ENCODE measurements around the gene DAPK1.
"Not testable (repeated sequence)": the region's sequence is repeated elsewhere in the genome, so short reads cannot be mapped to it uniquely, and the experiment has no call there.

DAPK1 gene

DNA sequence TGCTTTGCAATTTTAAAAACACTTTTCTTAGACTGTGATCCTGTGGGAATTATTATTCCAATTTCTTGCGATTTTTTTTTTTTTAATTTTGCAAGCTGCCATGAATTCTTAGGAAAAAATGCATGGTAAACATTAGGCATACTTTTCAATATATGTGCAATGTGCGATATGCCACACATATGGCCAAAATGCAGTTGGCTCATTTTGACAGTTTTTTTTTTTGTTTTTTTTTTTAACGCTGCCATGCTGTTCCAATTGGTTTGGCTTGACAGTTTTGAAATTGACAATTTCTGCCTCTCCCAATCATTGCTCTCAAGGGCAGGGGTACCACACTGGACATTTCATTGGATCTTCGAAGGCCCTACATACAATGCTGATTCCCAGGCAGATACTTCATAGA, 36.4 kb downstream of the DAPK1 start:
- H3K4me3 ChIP-seq (ENCODE audit: low read length) = no peak overlapping the region
- no peak for TF ChIP-seq ZNF274 (IDR thresholded peaks at IDR 0.05; ENCODE audit: low read depth, low read length)

DNA sequence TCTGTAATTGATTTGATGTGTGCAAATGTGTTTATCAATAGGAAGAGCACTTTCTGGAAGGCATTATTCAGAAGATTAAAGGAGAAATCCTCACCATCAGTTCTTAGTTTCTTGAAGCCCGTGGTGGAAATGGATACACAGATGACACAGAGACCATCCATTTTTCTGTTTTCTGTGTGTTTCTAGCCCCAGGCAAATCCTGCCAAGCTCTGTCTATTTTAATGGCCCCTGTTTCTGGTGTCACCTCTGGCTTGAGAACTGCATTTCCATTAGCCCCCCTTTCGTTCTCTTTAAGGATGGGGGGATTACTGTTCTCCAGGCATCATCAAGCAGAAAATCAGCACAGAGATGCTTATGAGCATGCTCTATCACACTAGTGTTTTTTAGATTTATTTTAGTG, 37.3 kb downstream of the DAPK1 start:
- TF ChIP-seq ZNF274 (IDR thresholded peaks at IDR 0.05; ENCODE audit: low read depth, low read length) = no peak
- H3K4me3 ChIP-seq (ENCODE audit: low read length) = no peak overlapping the region

DNA sequence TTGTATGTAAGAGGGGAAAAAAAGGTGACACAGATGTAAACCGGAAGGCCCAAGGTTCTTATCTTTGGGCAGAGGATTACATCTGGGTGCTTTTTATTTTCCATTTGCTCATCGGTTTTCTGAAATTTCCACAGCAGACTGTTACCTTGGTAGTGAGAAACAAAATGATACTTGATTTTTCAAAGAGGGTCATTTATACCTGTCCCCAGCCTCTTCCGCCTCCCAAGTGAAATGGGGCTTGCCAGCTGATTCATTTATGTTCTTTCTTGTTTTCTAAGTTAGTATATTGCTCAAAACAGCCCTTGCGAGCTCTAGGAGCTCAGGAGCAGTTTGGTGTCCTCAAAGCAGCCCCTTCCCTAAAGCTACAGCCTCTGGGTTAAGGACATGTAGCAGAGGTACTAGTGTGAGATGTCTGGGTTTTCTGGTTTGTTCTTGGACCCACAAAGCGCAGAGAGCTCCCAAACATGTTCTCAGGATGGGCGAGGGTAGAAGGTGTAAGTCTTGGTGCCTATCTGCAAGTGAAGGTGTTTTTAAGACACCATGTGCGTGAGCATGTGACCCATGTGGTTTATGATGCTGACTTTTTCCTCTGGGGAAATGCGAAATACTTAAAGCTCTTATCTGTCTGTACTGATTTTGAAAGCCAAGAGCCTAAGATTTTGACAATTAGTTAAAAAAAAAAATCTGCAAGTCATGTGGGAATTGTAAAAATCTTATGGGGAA, 38.3 kb downstream of the DAPK1 start:
- H3K4me3 ChIP-seq (ENCODE audit: low read length) = peak overlapping the region; percentile 49; the same call in 1 of the 2 replicates
- no peak for TF ChIP-seq ZNF274 (IDR thresholded peaks at IDR 0.05; ENCODE audit: low read depth, low read length)

DNA sequence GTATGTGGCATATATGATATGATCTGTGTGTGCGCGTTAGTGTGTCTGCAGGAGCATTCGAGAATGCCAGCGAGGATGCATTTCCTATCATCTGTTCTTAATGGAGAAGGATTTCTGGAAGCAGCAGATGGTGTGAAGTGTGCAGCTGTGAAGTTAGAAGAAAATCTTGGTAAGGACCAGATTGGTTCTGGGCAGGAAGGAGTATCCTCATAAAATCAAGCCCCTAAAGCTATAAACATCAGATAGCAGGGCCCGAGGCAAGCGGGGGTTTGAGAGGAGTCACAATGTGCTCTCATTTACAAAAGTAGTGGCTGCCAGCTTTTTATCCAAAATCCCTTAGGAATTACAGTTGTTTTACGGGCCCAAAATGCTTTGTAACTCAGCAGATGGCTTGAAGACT, 40.0 kb downstream of the DAPK1 start:
- H3K4me3 ChIP-seq (ENCODE audit: low read length) = no peak overlapping the region
- TF ChIP-seq ZNF274 (IDR thresholded peaks at IDR 0.05; ENCODE audit: low read depth, low read length) = no peak

DNA sequence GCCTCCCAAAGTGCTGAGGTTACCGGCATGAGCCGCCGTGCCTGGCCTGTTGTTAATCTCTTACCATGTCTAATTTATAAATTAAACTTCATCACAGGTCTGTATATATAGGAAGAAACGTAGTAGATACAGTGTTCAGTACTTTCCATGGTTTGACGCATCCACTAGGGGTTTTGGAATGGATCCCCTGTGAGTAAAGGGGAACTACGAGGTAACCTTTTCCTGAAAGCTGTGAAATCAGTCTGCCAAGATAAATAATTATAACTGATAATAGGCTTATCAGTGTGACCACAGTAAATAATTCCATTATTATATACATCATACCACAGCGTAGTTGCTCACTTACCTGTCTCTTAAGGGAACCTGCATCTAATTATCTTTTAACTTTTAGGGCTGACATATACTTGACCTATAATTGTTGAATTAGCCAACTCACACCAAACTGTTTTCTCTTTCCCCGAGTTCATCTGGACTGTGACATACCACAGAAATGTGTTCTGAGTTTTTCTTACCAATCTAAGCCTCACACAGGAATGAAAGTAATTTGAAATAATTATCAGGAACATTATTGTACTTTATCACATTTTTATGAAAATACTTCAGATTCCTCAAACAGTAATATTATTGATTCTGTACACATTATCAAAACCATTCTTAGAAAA, 42.9 kb downstream of the DAPK1 start:
- H3K4me3 ChIP-seq (ENCODE audit: low read length) = no peak overlapping the region
- no peak for TF ChIP-seq ZNF274 (IDR thresholded peaks at IDR 0.05; ENCODE audit: low read depth, low read length)

GRCh38 chr9:87541663-87542062, 44.0 kb downstream of the DAPK1 start:
- no peak for TF ChIP-seq ZNF274 (IDR thresholded peaks at IDR 0.05; ENCODE audit: low read depth, low read length)
- H3K4me3 ChIP-seq (ENCODE audit: low read length) = no peak overlapping the region

DNA sequence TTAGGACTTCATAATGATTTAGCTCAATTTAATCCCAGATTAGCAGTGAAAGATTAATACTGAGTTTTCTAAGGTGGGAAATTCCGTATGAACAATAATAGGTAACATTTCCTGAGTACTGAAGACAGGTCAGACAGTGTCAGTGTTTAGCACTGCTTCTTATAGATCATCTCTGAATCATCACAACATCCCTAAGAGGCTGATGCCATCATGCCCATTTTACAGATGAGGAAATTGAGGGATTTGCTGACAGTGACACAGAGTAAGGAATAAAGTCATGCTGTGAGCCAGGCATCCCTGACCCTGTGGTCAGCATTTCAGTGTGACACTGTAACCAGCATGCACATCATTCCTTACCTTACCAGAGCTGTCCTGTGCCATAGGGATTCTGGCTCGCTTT, 44.5 kb downstream of the DAPK1 start:
- TF ChIP-seq ZNF274 (IDR thresholded peaks at IDR 0.05; ENCODE audit: low read depth, low read length) = no peak
- no peak overlapping the region for H3K4me3 ChIP-seq (ENCODE audit: low read length)

DNA sequence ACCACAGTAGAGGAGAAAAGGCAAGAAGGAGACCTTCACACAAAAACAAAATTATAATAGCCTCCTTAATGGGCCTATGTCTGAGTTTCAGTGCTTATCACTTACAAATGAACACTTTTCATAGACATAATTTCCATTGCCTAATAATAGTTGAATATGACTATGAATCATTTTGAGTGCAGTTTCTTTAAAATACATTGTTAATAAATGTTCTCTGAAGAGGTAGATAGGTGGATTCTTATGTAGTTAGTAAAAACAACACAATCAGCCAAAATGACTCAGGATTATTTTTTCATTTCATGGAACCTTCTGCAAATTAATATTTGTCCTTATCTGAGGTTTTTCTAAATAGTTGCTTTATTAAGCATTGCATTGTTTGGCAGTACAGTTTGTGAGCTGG, 45.6 kb downstream of the DAPK1 start:
- no peak overlapping the region for H3K4me3 ChIP-seq (ENCODE audit: low read length)
- no peak for TF ChIP-seq ZNF274 (IDR thresholded peaks at IDR 0.05; ENCODE audit: low read depth, low read length)

DNA sequence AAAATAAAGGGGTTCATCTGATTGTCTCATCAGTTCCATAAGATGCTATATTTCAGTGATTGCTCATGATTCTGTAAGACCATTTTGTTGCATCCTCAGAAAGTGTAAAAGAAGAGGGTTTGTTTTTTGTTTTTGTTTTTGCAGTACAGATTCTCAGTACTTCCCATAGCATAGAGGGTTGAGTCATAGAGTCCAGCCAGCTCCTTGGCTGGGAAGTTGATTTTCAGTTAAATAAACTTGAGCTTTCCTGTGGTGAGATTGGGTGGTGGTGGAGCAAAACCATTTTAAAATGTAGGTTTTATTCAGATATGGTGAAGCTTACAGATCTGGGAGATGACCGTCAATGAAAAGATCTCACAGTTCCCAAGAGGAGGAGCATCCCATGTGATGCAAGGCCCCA, 48.2 kb downstream of the DAPK1 start:
- TF ChIP-seq ZNF274 (IDR thresholded peaks at IDR 0.05; ENCODE audit: low read depth, low read length) = no peak
- H3K4me3 ChIP-seq (ENCODE audit: low read length) = no peak overlapping the region

- TF ChIP-seq ZNF274 (IDR thresholded peaks at IDR 0.05; ENCODE audit: low read depth, low read length) = no peak
- no peak overlapping the region for H3K4me3 ChIP-seq (ENCODE audit: low read length)
Observed at GRCh38 chr9:87546704-87547103, 49.0 kb downstream of the DAPK1 start.

DNA sequence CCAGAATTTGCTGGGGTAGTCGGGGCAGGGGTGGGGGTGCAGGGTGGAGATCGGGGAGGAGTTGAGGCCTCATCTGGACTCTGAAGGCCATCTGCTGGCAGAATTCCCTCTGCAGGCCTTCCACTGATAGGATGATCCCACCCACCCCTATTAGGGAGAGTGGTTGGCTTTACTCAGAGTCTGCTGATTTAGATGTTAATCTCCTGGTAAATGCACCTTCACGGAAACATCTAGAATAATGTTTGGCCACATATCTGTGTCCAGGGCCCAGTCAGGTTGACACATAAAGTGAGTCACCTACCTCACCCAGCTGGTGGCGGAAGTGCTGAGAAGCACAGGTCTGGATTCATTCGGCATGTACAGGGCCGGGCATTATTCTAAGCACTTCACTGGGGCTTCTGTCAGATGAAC, 50.0 kb downstream of the DAPK1 start:
- no peak for TF ChIP-seq ZNF274 (IDR thresholded peaks at IDR 0.05; ENCODE audit: low read depth, low read length)
- H3K4me3 ChIP-seq (ENCODE audit: low read length) = no peak overlapping the region

DNA sequence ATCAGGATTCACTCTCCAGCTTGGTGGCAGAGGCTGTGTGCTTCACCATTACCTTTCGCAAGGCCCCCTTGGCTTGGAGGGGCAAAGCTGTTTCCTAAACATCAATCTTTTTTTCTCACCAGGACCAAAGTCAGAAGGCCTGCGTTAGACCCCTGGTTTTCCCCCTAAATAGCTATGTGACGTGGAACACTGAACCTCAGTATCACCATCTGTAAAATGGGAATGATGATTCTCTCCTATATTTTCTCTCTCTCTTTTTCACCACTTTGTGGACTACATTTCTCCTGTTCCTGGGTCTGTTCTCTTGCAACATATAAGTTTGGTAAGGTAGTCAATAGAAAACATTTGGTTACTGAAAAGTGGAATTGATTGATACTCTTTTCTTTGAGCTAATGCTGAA, 50.5 kb downstream of the DAPK1 start:
- no peak overlapping the region for H3K4me3 ChIP-seq (ENCODE audit: low read length)
- no peak for TF ChIP-seq ZNF274 (IDR thresholded peaks at IDR 0.05; ENCODE audit: low read depth, low read length)

DNA sequence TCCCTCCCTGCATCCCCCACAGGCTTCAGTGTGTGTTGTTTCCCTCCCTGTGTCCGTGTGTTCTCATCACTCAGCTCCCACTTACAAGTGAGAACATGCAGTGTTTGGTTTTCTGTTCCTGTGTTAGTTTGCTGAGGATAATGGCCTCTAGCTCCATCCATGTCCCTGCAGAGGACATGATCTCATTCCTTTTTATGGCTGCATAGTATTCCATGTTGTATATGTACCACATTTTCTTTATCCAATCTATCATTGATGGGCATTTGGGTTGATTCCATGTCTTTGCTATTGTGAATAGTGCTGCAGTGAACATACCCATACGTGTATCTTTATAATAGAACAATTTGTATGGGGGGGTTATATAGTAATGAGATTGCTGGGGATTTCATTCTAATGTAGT, 51.4 kb downstream of the DAPK1 start:
- H3K4me3 ChIP-seq (ENCODE audit: low read length) = not testable (repeated sequence)

DNA sequence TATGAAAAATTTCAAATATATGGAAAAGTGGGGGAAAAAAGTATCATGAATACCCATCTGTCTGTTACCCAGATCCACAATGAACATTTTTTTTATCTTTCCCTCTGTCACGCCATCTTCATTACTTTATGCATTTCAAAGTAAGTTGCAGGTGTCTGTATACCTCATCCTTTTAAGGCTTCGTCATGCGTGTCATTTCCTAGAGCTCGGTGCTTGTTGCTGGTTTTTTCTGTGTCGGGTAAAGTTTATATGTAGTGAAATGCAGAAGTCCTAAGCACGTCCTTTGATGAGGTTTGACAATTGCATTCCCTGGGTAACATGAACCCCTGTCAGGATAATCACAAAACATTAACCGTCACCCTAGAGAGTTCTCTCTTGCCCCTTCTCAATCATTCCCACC, 52.1 kb downstream of the DAPK1 start:
- no peak for TF ChIP-seq ZNF274 (IDR thresholded peaks at IDR 0.05; ENCODE audit: low read depth, low read length)
- no peak overlapping the region for H3K4me3 ChIP-seq (ENCODE audit: low read length)

GRCh38 chr9:87550253-87550954, 52.7 kb downstream of the DAPK1 start:
- no peak for TF ChIP-seq ZNF274 (IDR thresholded peaks at IDR 0.05; ENCODE audit: low read depth, low read length)
- H3K4me3 ChIP-seq (ENCODE audit: low read length) = no peak overlapping the region

Data from GM08714 (cell line).